8988T (cell line): ENCODE results near the gene AIFM3.

Source experiments
- DNase-seq: peaks from one replicate; pipeline ENCODE4 v3.0.0; 2011

AIFM3 gene

DNA sequence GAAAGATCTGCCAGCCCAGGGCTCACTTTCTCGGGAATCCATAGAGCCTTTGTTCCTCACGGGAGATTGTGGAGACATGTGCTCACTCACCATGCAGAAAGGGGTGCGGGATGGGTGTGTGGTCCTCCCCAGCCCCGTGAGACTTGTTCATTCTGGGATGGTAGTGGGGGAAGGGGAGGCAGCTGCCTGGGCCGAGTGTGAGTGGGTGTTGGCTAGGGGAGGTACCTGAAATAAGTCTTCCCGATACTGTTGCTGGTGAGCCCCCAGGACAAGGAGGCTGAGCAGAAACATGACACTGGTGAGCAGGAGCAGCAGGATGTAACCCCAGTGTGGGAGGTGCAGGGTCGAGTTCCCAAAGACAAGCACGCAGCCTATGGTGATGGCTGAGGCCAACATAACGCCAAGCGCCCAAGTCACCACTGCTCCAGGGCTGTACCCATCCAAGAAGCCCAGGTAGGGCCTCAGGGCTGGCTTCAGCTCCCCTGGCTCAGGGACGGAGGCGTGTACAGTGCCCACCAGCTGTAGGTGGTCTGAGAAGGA, 62.5 kb downstream of the AIFM3 start:
- no peak for DNase-seq

DNA sequence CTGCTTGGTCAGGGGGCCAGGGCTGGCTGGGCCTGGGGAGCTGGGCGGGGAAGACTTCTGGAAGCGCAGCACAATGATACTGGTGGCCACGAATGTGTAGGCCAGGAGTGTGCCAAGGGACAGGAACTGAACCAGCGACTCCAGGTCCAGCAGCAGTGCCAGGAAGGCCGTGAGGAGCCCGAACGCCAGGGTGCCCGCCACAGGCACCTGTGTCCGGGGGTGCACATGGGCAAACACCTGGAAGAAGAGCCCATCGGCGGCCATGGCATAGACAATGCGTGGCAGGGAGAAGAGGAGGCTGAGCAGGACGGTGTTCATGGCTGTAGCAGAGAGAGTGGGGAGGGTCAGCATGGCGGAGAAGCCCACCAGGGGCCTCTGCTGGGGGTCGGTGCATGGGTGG, 63.0 kb downstream of the AIFM3 start:
- no peak for DNase-seq
